ENCODE data around the gene ZNF561.
A peak's percentile ranks its signal among the peaks of the same experiment; 100 is the strongest.

Gene ZNF561

DNA sequence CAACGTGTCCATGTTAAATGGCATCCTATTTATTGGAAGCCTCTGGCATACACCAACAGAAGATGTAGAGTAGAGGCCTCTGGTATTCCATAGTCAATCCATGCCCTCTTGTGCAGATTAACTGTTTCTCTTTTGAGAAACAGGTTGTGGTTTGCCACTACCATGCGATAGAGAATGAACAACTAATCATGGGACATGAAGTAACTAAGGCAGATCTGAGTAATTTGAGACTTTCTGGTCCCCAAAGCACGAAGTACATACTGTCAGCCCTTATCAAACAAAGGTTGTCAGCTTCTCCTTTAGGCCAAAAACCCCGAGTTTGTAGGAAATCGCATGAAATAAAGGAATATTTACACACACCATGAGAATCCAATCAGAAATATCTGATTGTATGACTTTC lies 40.3 kb downstream of the ZNF561 start:
- no peak for DNase-seq (ENCODE audit: low spot score)

- DNase-seq (ENCODE audit: low spot score), result no peak
These were observed 50.8 kb downstream of the ZNF561 start for GRCh38 chr19:9570255-9570654.

DNA sequence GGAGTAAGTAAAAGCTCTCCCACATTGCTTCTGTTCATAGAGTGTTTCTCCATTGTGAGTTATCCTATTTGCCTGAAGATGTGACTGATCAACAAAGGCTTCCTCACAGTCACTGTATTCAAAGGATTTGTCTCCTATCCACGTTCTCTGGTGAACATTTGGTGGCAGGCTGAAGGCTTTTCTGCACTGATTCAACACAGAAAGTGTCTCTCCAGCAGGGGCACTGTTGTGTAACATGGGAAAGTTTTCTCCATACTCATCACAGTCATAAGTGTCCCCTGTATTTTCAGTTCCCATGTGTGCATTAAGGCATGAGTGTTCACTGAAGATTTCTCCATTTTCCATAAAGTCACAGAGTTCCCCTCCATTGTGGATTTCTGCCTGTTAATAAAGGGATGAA lies 54.3 kb downstream of the ZNF561 start:
- no peak for DNase-seq (ENCODE audit: low spot score)

DNA sequence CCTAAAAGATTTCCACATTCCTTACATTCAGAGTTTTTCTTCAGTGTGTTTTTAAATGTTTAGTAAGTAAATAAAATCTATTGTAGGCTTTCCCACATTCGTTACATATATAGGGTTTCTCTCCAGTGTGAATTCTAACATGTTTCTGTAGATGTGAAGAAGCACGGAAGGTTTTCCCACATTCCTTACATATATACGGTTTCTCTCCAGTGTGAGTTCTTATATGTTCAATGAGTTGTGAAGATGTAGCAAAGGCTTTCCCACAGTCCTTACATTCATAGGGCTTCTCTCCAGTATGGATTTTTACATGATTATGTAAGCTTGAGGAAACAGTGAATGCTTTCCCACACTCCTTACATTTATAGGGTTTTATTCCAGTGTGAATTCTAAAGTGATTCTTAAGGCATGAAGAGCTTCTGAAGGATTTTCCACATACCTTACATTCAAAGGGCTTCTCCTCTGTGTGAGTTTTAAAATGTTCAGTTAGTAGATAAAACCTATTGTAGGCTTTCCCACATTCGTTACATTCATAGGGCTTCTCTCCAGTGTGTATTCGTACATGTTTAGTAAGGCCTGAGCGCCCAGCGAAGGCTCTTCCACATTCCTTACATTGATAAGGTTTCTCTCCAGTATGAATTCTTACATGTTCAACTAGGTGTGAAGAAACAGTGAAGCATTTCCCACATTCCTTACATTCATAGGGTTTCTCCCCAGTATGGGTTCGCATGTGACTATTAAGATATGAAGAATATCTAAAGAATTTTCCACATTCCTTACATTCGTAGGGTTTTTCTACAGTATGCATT lies 54.9 kb downstream of the ZNF561 start:
- peak; percentile 22 for DNase-seq (ENCODE audit: low spot score)

All from kidney tubule cell (primary cell).